Osteocyte (in vitro differentiated cells): ENCODE data around the gene SFMBT1. TPM values are rescaled to one million over a fixed set of nuclear protein-coding genes. Genes with fewer than 3 reads are reported as not detected.

Experiments used
- DNase-seq: peaks from one replicate; pipeline ENCODE4 v3.0.0; 2021; ENCODE audit warnings: mixed read lengths; ENCODE audit not compliant: unreplicated experiment; ENCODE audit errors: extremely low spot score
- H3K27ac Mint-ChIP-seq: one replicate; pipeline ENCODE4 v1.8.0; 2021; ENCODE audit warnings: mild to moderate bottlenecking, mixed read lengths; ENCODE audit not compliant: unreplicated experiment
- H3K27me3 Mint-ChIP-seq: one replicate; pipeline ENCODE4 v1.8.0; 2021; ENCODE audit warnings: mixed read lengths; ENCODE audit not compliant: unreplicated experiment
- H3K36me3 Mint-ChIP-seq: one replicate; pipeline ENCODE4 v1.8.0; 2021; ENCODE audit warnings: mixed read lengths; ENCODE audit not compliant: unreplicated experiment
- H3K4me1 Mint-ChIP-seq: one replicate; pipeline ENCODE4 v1.8.0; 2021; ENCODE audit warnings: mixed read lengths; ENCODE audit not compliant: unreplicated experiment
- H3K4me3 Mint-ChIP-seq: one replicate; pipeline ENCODE4 v1.8.0; 2021; ENCODE audit warnings: mild to moderate bottlenecking, moderate library complexity, mixed read lengths; ENCODE audit not compliant: unreplicated experiment
- H3K9me3 Mint-ChIP-seq: one replicate; pipeline ENCODE4 v1.8.0; 2021; ENCODE audit warnings: mixed read lengths; ENCODE audit not compliant: unreplicated experiment
- total RNA-seq: library from RNA; stranded (reverse); gene quantifications from 2 replicates; pipeline ENCODE4 v1.2.1, GENCODE V29; 2021
- TF ChIP-seq, protein P1 (sequence below): fragments of 200-600 bp; sonication (generic); IDR thresholded peaks from 2 replicates; pipeline ENCODE4 v1.5.0; 2021; ENCODE audit warnings: antibody characterized with exemption, mild to moderate bottlenecking, moderate library complexity

Gene SFMBT1
- total RNA-seq, 1 donor from 2014 or later: 8.0 TPM

DNA sequence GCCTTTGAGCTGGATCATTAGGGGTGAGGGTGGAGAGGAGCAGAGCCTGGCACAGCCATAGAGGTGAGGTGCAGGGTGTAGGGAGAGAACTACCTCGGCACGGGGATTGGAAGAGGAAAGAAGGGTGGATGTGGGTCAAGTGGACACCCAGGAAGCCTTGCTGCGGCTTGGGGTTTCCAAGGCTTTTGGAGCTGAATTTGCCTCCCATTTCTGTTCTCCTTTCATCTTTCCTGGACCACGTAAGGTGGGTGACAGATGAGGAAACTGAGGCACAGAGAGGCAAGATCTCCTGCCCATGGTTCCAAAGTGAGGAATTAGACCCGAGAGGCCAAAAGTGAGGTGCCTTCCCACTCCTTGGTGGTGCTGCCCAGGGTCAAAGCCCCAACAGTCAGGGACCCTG, 35.4 kb upstream of the SFMBT1 start:
- TF ChIP-seq, protein P1, sequence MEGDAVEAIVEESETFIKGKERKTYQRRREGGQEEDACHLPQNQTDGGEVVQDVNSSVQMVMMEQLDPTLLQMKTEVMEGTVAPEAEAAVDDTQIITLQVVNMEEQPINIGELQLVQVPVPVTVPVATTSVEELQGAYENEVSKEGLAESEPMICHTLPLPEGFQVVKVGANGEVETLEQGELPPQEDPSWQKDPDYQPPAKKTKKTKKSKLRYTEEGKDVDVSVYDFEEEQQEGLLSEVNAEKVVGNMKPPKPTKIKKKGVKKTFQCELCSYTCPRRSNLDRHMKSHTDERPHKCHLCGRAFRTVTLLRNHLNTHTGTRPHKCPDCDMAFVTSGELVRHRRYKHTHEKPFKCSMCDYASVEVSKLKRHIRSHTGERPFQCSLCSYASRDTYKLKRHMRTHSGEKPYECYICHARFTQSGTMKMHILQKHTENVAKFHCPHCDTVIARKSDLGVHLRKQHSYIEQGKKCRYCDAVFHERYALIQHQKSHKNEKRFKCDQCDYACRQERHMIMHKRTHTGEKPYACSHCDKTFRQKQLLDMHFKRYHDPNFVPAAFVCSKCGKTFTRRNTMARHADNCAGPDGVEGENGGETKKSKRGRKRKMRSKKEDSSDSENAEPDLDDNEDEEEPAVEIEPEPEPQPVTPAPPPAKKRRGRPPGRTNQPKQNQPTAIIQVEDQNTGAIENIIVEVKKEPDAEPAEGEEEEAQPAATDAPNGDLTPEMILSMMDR: no peak
- no peak for DNase-seq
- Mint-ChIP-seq H3K27ac (no peak overlapping the region), H3K4me3 (no peak overlapping the region), H3K27me3 (no peaks in the 10 kb centered on the region), H3K4me1 (peaks cover 13% of the 10 kb centered on the region), H3K36me3 (no peaks in the 10 kb centered on the region), H3K9me3 (no peaks in the 10 kb centered on the region)

GRCh38 chr3:53080612-53081205, 34.8 kb upstream of the SFMBT1 start:
- Mint-ChIP-seq H3K27ac (no peak overlapping the region), H3K27me3 (no peaks in the 10 kb centered on the region), H3K9me3 (no peaks in the 10 kb centered on the region), H3K4me1 (peaks cover 13% of the 10 kb centered on the region), H3K36me3 (no peaks in the 10 kb centered on the region), H3K4me3 (no peak overlapping the region)
- DNase-seq: no peak
- TF ChIP-seq, protein P1: no peak

DNA sequence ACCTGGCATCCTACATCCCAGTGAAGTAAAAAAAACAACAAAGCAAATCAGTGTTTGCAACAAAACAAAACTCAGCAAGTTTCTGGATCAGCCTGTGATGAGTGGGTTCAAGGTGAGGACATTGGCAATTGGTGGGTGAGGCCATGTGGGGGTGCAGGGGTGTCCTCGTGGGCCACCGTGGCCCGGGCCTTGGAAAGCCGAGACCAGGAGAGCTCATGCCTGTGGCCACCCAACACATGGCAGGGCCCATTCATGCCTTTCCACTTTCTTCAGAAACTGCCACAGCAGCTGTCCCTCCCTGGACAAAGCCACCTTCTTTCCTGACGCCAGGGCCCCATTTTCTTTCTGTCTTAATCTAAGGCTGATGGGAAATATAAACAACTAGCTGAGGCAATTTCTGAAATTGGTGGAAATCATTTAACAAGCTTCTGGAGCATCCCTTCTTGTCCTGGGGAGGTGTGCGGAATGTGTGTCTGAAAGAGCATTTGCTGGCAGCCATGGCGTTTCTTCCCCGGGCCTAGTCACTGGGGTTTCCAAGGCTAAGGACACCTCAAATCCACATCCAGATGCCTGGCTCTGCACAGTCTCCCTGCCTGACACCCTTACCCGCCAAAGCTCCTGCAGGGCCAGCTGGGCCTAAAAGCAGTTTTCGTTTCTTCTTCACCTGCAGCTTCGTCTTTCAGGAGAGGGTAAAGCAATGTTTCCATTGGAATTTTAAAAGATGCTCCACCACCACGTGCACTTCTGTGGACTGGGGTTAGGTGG, 34.1 kb upstream of the SFMBT1 start:
- Mint-ChIP-seq H3K27me3 (no peaks in the 10 kb centered on the region), H3K27ac (no peak overlapping the region), H3K36me3 (no peaks in the 10 kb centered on the region), H3K9me3 (no peaks in the 10 kb centered on the region), H3K4me3 (no peak overlapping the region), H3K4me1 (peaks cover 13% of the 10 kb centered on the region)
- TF ChIP-seq, protein P1: no peak
- no peak for DNase-seq

GRCh38 chr3:53079147-53079546, 33.3 kb upstream of the SFMBT1 start:
- peaks cover 8% of the 10 kb centered on the region for H3K4me1 Mint-ChIP-seq
- no peak overlapping the region for H3K4me3 Mint-ChIP-seq
- DNase-seq: no peak
- no peaks in the 10 kb centered on the region for H3K36me3 Mint-ChIP-seq
- no peaks in the 10 kb centered on the region for H3K9me3 Mint-ChIP-seq
- no peaks in the 10 kb centered on the region for H3K27me3 Mint-ChIP-seq
- H3K27ac Mint-ChIP-seq: no peak overlapping the region
- TF ChIP-seq, protein P1: no peak

- Mint-ChIP-seq H3K27me3 (no peaks in the 10 kb centered on the region), H3K4me3 (no peak overlapping the region), H3K36me3 (no peaks in the 10 kb centered on the region), H3K9me3 (no peaks in the 10 kb centered on the region), H3K4me1 (peaks cover 3% of the 10 kb centered on the region), H3K27ac (no peak overlapping the region)
- no peak for DNase-seq
- TF ChIP-seq, protein P1: no peak
Measured at GRCh38 chr3:53078656-53079055, 32.8 kb upstream of the SFMBT1 start.
